Neural cell (in vitro differentiated cells): ENCODE data around the gene EFCAB6. TPM values are rescaled to one million over a fixed set of nuclear protein-coding genes. Genes with fewer than 3 reads are reported as not detected.

Experiments used
- H2AFZ ChIP-seq: fragments of 200-600, 300-800 bp; sonication (generic), shearing (Covaris generic); 2 replicates; pipeline ENCODE4 v1.6.0; 2014; ENCODE audit warnings: low read depth, mild to moderate bottlenecking, antibody characterized with exemption, low read length, moderate library complexity
- H3F3A ChIP-seq: fragments of 200-600 bp; shearing (Covaris generic); 2 replicates; pipeline ENCODE4 v1.6.1; 2016; ENCODE audit warnings: mild to moderate bottlenecking, moderate library complexity, mixed read lengths, antibody characterized with exemption, low read length; ENCODE audit not compliant: insufficient read depth, poor library complexity, severe bottlenecking
- H3K27ac ChIP-seq: fragments of 200-600, 300-800 bp; sonication (generic), shearing (Covaris generic); 2 replicates; pipeline ENCODE4 v1.5.1; 2014; ENCODE audit warnings: mild to moderate bottlenecking, low read length, moderate library complexity
- H3K27me3 ChIP-seq: fragments of 300-800, 200-600 bp; sonication (generic), shearing (Covaris generic); 2 replicates; pipeline ENCODE4 v1.6.0; 2014; ENCODE audit warnings: mild to moderate bottlenecking, low read depth, low read length, moderate library complexity; ENCODE audit not compliant: insufficient read depth
- H3K36me3 ChIP-seq: fragments of 300-800, 200-600 bp; sonication (generic), shearing (Covaris generic); 2 replicates; pipeline ENCODE4 v1.5.1; 2014; ENCODE audit warnings: mild to moderate bottlenecking, antibody characterized with exemption, low read length, moderate library complexity; ENCODE audit not compliant: insufficient read depth
- H3K4me2 ChIP-seq: fragments of 300-800, 200-600 bp; sonication (generic), shearing (Covaris generic); 2 replicates; pipeline ENCODE4 v1.6.0; 2014; ENCODE audit warnings: mild to moderate bottlenecking, low read length
- H3K4me3 ChIP-seq: fragments of 300-800, 200-600 bp; sonication (generic), shearing (Covaris generic); 2 replicates; pipeline ENCODE4 v1.5.1; 2014; ENCODE audit warnings: mild to moderate bottlenecking, low read length, moderate library complexity
- H3K79me2 ChIP-seq: fragments of 200-600 bp; shearing (Covaris generic); replicated peaks from 2 replicates; pipeline ENCODE4 v1.6.0; 2014; ENCODE audit warnings: mild to moderate bottlenecking, low read length, moderate library complexity; ENCODE audit not compliant: insufficient read depth
- H3K9ac ChIP-seq: fragments of 300-800, 200-600 bp; sonication (generic), shearing (Covaris generic); 2 replicates; pipeline ENCODE4 v1.6.1; 2016; ENCODE audit warnings: mild to moderate bottlenecking, low read length, mixed read lengths
- H3K9me2 ChIP-seq: fragments of 200-600 bp; shearing (Covaris generic); 2 replicates; pipeline ENCODE4 v1.6.1; 2016; ENCODE audit warnings: mild to moderate bottlenecking, low read length, mixed read lengths; ENCODE audit not compliant: insufficient read depth
- H3K9me3 ChIP-seq: fragments of 200-600, 300-800 bp; sonication (generic), shearing (Covaris generic); 2 replicates; pipeline ENCODE4 v1.6.1; 2016; ENCODE audit warnings: mild to moderate bottlenecking, mixed run types, low read length, moderate library complexity, mixed read lengths
- H4K20me1 ChIP-seq: fragments of 200-600 bp; shearing (Covaris generic); 2 replicates; pipeline ENCODE4 v1.6.1; 2016; ENCODE audit warnings: mild to moderate bottlenecking, mixed run types; ENCODE audit not compliant: insufficient read depth
- EP300 ChIP-seq: fragments of 450-650 bp; conservative IDR thresholded peaks from 2 replicates; pipeline ENCODE4 v1.6.1; 2014; ENCODE audit warnings: antibody characterized with exemption, mild to moderate bottlenecking, moderate library complexity; ENCODE audit not compliant: poor library complexity, severe bottlenecking
- EZH2 ChIP-seq: fragments of 200-600, 300-800 bp; shearing (Covaris generic), sonication (generic); IDR thresholded peaks from 2 replicates; pipeline ENCODE4 v1.6.1; 2014; ENCODE audit warnings: antibody characterized with exemption, low read length, borderline replicate concordance, mild to moderate bottlenecking; ENCODE audit not compliant: insufficient read depth, poor library complexity, severe bottlenecking
- MXI1 ChIP-seq: fragments of 450-650 bp; conservative IDR thresholded peaks from 2 replicates; pipeline ENCODE4 v1.6.1; 2014; ENCODE audit warnings: antibody characterized with exemption, mild to moderate bottlenecking; ENCODE audit not compliant: poor library complexity, severe bottlenecking
- POLR2AphosphoS5 ChIP-seq: IDR thresholded peaks from 2 replicates; pipeline ENCODE4 v1.6.1; 2012
- RAD21 ChIP-seq: fragments of 450-650 bp; conservative IDR thresholded peaks from 2 replicates; pipeline ENCODE4 v1.6.1; 2014; ENCODE audit warnings: antibody characterized with exemption, mild to moderate bottlenecking, moderate library complexity
- SMC3 ChIP-seq: fragments of 450-650 bp; conservative IDR thresholded peaks from 2 replicates; pipeline ENCODE4 v1.6.1; 2014; ENCODE audit warnings: antibody characterized with exemption, mild to moderate bottlenecking, moderate library complexity; ENCODE audit not compliant: poor library complexity
- TAF1 ChIP-seq: IDR thresholded peaks from 2 replicates; pipeline ENCODE4 v1.6.1; 2012; ENCODE audit warnings: low read depth
- polyA plus RNA-seq: library from polyadenylated mRNA; depleted of rRNA; stranded (reverse); fragments of >200 nt; gene quantifications from 2 replicates; pipeline ENCODE4 v1.2.3, GENCODE V29; 2014
- TF ChIP-seq, protein P1 (sequence below): fragments of 450-650 bp; IDR thresholded peaks from 2 replicates; pipeline ENCODE4 v1.5.1; 2014; ENCODE audit warnings: antibody characterized with exemption, mild to moderate bottlenecking, moderate library complexity; ENCODE audit not compliant: poor library complexity, severe bottlenecking
- TF ChIP-seq, protein P2 (sequence below): IDR thresholded peaks from 2 replicates; pipeline ENCODE4 v1.6.1; 2012; ENCODE audit warnings: borderline replicate concordance

Gene EFCAB6
- polyA plus RNA-seq, 1 donor from 2014 or later = 1.4 TPM

DNA sequence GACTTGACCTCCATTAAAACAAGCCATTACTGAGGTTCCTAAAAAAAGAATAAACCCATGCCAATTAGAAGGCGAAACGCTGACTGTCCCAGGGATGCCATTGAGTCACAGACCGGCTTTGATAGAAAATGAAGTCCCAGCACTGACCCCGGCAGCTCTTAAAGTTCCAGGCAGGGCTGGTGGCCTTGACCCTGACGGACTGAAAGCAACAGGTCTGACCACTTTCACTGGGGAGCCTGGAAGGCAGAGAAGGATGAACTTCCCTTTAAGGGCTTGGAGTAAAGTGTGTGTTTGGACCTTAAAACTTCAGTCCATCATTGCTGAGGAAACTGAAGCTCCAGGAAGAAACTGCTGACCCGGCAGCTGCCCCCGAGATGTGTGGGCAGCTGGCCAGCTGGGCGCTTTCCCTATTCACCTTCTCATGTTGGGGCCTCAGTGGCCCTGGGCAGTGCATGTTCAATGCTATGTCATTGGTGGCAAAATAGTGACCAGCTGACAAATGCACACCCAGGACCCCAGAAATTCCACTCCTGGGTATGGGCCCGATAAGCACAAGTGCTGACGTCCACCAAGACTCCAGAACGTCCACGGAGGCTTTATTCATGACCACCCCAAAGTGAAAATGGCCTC lies 18.9 kb upstream of the EFCAB6 start:
- Histone ChIP-seq H3K4me3 (no peak overlapping the region), H3K79me2 (no peaks in the 10 kb centered on the region), H3K9me3 (no peaks in the 10 kb centered on the region), H3K9me2 (no peaks in the 10 kb centered on the region), H3K36me3 (no peaks in the 10 kb centered on the region), H3F3A (no peaks in the 10 kb centered on the region), H3K9ac (no peak overlapping the region), H3K27me3 (no peaks in the 10 kb centered on the region), H2AFZ (no peak overlapping the region), H3K4me2 (no peak overlapping the region), H4K20me1 (no peaks in the 10 kb centered on the region), H3K27ac (no peak overlapping the region)
- TF ChIP-seq, protein P1, sequence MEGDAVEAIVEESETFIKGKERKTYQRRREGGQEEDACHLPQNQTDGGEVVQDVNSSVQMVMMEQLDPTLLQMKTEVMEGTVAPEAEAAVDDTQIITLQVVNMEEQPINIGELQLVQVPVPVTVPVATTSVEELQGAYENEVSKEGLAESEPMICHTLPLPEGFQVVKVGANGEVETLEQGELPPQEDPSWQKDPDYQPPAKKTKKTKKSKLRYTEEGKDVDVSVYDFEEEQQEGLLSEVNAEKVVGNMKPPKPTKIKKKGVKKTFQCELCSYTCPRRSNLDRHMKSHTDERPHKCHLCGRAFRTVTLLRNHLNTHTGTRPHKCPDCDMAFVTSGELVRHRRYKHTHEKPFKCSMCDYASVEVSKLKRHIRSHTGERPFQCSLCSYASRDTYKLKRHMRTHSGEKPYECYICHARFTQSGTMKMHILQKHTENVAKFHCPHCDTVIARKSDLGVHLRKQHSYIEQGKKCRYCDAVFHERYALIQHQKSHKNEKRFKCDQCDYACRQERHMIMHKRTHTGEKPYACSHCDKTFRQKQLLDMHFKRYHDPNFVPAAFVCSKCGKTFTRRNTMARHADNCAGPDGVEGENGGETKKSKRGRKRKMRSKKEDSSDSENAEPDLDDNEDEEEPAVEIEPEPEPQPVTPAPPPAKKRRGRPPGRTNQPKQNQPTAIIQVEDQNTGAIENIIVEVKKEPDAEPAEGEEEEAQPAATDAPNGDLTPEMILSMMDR = no peak
- TF ChIP-seq EZH2 (no peak), MXI1 (no peak), RAD21 (no peak), TAF1 (no peak)

DNA sequence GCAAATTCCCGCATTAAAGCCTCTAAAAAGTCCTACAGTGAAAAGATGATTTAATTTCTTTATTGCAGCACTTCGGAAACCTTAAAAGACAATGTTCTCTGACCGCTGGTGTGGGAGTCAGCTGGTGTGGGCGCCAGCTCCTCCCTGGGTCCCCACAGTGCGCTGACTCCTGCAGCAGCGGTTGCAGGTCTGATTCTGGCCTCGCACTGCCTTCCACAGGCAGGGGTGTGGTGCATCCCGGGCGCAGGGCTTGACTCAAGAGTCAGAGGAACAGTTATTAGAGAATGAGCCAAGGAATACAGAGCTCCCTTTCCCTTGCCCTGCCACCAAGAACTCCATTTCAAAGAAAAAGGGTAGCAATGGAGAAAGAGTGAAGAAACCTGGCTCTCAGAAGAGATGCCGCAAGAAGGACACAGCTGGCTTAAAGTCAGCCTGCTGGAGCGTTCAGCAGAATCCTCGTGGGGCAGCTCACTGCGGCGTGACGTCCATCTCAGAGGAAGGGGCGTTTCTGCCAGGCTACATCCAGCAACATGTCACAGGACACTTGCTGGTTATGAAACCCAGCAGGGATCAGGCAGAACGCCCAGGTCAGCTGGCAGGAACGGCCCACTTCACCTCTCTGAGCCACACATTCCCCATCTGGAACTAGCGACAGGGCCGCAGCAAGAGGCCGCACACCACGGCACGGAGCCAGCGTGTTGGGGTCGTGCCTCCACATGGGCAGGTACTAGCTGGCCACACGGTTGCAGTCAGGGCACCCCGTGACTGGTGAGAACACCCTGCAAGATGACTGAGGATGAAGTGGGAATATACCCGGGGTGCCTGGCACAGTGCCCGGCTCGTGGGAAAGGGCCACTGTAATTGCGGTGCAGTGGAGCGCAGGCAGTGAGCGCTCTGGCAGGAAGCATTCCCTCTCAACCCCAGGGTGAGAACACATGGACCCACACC lies 18.1 kb upstream of the EFCAB6 start:
- TF ChIP-seq, protein P1 = no peak
- TF ChIP-seq RAD21 = no peak
- no peak for TF ChIP-seq TAF1
- no peak for TF ChIP-seq EP300
- TF ChIP-seq POLR2AphosphoS5 = no peak
- no peak for TF ChIP-seq EZH2
- no peak for TF ChIP-seq SMC3
- TF ChIP-seq, protein P2, sequence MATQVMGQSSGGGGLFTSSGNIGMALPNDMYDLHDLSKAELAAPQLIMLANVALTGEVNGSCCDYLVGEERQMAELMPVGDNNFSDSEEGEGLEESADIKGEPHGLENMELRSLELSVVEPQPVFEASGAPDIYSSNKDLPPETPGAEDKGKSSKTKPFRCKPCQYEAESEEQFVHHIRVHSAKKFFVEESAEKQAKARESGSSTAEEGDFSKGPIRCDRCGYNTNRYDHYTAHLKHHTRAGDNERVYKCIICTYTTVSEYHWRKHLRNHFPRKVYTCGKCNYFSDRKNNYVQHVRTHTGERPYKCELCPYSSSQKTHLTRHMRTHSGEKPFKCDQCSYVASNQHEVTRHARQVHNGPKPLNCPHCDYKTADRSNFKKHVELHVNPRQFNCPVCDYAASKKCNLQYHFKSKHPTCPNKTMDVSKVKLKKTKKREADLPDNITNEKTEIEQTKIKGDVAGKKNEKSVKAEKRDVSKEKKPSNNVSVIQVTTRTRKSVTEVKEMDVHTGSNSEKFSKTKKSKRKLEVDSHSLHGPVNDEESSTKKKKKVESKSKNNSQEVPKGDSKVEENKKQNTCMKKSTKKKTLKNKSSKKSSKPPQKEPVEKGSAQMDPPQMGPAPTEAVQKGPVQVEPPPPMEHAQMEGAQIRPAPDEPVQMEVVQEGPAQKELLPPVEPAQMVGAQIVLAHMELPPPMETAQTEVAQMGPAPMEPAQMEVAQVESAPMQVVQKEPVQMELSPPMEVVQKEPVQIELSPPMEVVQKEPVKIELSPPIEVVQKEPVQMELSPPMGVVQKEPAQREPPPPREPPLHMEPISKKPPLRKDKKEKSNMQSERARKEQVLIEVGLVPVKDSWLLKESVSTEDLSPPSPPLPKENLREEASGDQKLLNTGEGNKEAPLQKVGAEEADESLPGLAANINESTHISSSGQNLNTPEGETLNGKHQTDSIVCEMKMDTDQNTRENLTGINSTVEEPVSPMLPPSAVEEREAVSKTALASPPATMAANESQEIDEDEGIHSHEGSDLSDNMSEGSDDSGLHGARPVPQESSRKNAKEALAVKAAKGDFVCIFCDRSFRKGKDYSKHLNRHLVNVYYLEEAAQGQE = no peak
- TF ChIP-seq MXI1 = no peak
- Histone ChIP-seq H3F3A (no peaks in the 10 kb centered on the region), H3K9me2 (no peaks in the 10 kb centered on the region), H3K9me3 (no peaks in the 10 kb centered on the region), H3K27ac (no peak overlapping the region), H3K4me2 (no peak overlapping the region), H3K27me3 (no peaks in the 10 kb centered on the region), H4K20me1 (no peaks in the 10 kb centered on the region), H2AFZ (no peak overlapping the region), H3K79me2 (no peaks in the 10 kb centered on the region), H3K9ac (no peak overlapping the region), H3K36me3 (no peaks in the 10 kb centered on the region), H3K4me3 (no peak overlapping the region)
